ENCODE measurements around the gene ZNF618. TPM values are rescaled to one million over a fixed set of nuclear protein-coding genes. Genes with fewer than 3 reads are reported as not detected.

The ZNF618 gene
- total RNA-seq, 1 donor from 2014 or later, result 3.9 TPM

DNA sequence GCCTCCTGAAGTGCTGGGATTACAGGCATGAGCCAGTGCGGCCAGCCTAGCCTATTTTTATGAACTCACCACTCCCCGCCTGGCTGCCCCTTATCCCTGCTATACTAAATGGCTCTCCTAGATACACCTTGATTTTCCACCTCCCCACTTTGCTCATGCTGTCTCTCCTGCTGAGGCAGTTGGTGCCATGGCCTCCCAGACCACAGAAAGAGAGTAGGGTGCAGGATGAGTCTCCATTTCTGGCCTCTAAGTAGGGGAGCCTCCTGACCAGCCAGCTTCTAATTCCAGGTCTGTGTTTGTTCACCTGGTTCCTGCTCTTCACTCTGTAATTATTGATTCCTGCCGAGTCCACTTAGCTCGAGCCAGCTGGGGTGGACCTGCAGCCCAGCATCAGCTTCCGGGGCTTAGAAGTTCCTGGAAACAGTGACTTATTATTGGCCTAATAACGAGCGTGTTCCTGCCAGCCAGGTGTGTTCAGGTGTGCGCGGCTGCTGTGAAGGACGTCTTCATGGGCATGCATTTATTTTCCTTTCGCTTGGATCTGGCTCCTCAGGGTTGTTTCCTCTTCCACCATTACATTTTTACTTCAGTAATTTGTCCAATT, 34.0 kb downstream of the ZNF618 start:
- no peak for DNase-seq (ENCODE audit: low read depth)
- H3K4me3 ChIP-seq (ENCODE audit: low read depth, low read length), result no peak overlapping the region
- TF ChIP-seq, protein P1, sequence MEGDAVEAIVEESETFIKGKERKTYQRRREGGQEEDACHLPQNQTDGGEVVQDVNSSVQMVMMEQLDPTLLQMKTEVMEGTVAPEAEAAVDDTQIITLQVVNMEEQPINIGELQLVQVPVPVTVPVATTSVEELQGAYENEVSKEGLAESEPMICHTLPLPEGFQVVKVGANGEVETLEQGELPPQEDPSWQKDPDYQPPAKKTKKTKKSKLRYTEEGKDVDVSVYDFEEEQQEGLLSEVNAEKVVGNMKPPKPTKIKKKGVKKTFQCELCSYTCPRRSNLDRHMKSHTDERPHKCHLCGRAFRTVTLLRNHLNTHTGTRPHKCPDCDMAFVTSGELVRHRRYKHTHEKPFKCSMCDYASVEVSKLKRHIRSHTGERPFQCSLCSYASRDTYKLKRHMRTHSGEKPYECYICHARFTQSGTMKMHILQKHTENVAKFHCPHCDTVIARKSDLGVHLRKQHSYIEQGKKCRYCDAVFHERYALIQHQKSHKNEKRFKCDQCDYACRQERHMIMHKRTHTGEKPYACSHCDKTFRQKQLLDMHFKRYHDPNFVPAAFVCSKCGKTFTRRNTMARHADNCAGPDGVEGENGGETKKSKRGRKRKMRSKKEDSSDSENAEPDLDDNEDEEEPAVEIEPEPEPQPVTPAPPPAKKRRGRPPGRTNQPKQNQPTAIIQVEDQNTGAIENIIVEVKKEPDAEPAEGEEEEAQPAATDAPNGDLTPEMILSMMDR (conservative IDR thresholded peaks at IDR 0.05; ENCODE audit: low read depth, low read length), result no peak

DNA sequence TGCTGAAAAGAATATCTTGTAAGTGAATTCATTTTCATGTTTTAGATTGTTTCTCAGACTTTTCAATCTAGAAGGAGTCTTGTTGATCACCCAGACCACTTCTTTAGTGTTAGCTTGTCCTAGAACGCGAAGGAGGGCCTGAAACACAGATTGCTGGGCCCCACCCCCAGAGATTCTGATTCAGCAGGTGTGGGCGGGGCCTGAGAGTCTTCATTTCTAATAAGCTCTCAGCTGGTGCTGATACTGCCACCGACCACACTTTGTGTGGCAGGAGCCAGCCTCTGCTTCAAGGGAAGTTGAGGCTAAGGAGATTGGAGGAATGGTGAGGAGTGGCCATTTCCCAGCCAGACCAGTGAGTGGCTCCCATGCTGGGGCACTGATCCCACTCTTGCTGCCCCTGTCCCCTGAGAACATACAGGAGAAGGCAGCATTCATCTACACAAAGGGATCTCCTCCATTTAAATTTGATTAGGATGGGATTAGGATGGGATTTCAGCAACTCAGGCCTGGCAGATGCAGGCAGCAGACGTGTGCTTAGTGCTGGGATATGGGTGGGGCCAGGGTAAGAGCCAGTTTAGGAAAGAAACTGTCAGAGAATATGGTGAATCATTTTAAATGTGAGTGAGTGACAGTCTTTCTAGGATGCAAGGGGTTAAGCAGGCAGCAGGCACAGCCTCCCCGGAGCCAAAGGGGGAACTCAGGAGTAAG, 35.9 kb downstream of the ZNF618 start:
- H3K4me3 ChIP-seq (ENCODE audit: low read depth, low read length), result no peak overlapping the region
- DNase-seq (ENCODE audit: low read depth), result no peak
- TF ChIP-seq, protein P1 (conservative IDR thresholded peaks at IDR 0.05; ENCODE audit: low read depth, low read length), result no peak

DNA sequence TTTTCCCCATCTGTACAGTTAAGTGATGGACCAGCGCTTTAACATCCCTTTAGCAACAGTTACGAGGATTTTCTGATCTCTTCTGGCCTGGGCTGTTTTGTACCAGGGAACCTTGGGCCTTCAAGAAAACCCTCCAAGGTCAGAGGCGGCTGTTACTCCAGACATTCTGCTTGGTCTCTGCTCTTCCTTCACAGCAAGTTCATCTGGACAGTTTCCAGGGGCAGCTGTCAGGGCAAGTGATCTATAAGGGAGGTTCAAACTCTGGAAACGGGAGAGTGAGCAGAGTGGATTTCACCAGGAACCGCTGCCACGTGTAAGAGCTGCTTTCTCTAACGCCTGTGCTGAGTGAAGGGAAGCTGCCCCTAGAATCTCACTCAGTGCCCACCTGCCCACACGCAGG, 36.7 kb downstream of the ZNF618 start:
- TF ChIP-seq, protein P1 (conservative IDR thresholded peaks at IDR 0.05; ENCODE audit: low read depth, low read length), result no peak
- no peak overlapping the region for H3K4me3 ChIP-seq (ENCODE audit: low read depth, low read length)
- no peak for DNase-seq (ENCODE audit: low read depth)

DNA sequence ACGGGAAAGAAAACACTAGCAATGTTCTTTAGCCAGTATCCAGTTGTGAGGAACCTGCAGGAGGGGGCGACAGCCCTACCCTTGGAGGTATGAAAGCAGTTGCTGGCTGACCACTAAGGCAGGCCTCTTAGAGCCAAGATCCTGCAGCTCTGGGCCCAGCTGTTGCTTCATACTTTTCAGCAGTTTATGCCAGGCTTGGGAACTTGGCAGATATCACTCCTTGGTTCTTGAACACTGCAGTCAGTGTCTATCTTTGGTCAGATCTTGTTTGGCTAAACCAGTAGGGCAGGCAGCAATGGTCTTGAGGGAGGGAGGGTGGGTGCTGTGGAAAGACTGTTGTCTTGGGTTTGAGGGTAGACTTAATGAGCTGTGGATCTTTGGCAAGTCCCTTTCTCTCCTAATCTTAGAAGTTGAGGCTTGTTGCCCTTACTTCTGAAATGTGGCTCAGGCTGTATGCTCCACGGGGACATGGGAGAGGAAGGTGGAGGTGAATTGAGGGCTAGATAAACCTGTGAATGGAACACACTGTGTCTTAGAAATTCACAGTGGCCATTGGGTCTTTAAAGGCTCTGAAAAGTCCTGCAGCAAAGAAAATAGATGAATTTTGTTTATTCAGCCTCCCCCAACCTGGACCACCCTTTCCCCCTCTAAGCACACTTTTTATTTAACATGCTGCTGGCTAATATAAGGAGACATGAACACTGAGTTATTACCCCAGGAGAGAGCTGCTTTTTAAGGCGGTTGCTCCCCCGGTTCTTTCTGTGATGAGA, 37.5 kb downstream of the ZNF618 start:
- no peak for DNase-seq (ENCODE audit: low read depth)
- no peak overlapping the region for H3K4me3 ChIP-seq (ENCODE audit: low read depth, low read length)
- TF ChIP-seq, protein P1 (conservative IDR thresholded peaks at IDR 0.05; ENCODE audit: low read depth, low read length), result no peak

DNA sequence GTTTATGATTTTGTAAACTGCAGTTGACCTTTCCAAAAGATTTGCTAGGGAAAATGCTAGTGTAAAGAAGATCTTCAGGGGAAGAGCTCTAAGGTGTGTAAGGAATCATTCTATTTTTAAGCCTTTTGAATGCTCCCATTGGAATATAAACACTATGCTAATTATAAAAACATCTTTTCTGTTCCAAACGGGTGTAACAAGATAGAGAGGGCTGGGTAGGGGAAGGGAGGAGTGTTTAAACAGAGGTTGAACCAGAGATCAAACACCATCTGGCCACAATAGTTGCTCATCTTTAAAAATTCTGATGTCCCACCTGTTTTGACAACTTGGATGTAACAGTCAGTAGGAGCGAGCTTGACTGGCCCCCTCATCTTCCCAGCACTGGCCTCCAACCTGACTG, 38.4 kb downstream of the ZNF618 start:
- DNase-seq (ENCODE audit: low read depth), result no peak
- TF ChIP-seq, protein P1 (conservative IDR thresholded peaks at IDR 0.05; ENCODE audit: low read depth, low read length), result no peak
- no peak overlapping the region for H3K4me3 ChIP-seq (ENCODE audit: low read depth, low read length)

DNA sequence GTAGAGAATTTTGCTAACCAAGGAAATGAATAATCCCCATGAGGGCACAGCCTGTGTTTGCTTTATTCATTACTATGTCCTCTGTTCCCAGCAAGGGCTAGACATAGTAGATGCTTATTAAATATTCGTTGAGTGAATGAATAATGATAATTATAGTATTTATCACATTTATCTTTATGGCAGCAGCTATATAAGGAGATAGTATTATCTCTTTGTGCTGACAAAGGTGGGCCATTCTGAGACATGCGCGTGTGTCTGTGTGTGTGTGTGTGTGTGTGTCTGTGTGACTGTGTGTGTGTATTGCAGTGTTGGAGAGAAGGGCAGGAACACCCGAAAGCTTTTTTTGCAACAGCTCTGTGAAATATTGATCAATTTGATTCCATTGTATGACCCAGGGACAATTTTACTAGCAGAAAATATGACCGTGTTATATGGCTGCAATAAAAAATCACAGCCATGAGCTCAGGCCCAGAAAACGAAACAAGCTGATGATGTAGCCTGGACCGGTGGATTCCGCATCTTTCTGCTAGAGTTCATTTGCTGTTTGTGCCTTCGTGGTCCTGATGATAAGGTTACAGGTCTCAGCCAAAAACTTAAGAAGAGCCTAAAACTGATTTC, 39.8 kb downstream of the ZNF618 start:
- TF ChIP-seq, protein P1 (conservative IDR thresholded peaks at IDR 0.05; ENCODE audit: low read depth, low read length), result no peak
- no peak overlapping the region for H3K4me3 ChIP-seq (ENCODE audit: low read depth, low read length)

More for the DNA sequence above, 39.8 kb downstream of the ZNF618 start:
- DNase-seq (ENCODE audit: low read depth), result no peak

All from epithelial cell of proximal tubule (primary cell).